Activated naive CD8-positive, alpha-beta T cell treated with anti-CD3 and anti-CD28 coated beads, Interleukin-2, amount 10 ng/mL, durations not matched to agents 7 days and 5 days (primary cell): ENCODE results near the gene ARHGEF17. TPM values are rescaled to one million over a fixed set of nuclear protein-coding genes. Genes with fewer than 3 reads are reported as not detected.
A peak's percentile ranks its signal among the peaks of the same experiment; 100 is the strongest.

ENCODE experiments used
- ATAC-seq: fragments of 150-1000 bp; cut with Tn5 transposase; one replicate; pipeline ENCODE4 v1.10.0; 2021; ENCODE audit warnings: low read depth, moderate library complexity
- POLR2A ChIA-PET: fragments of 350-600 bp; sonication (Branson Sonifier 250); formaldehyde crosslinking; loops from one replicate; lab custom pipeline; 2021; ENCODE audit warnings: antibody characterized with exemption; lab: Charles Lee
- DNase-seq: peaks from one replicate; pipeline ENCODE4 v3.0.0; 2021
- H3K27ac Mint-ChIP-seq: one replicate; pipeline ENCODE4 v1.8.0; 2022; ENCODE audit warnings: mild to moderate bottlenecking, mixed read lengths
- H3K27me3 Mint-ChIP-seq: one replicate; pipeline ENCODE4 v1.8.0; 2022; ENCODE audit warnings: mild to moderate bottlenecking, moderate library complexity, mixed read lengths
- H3K36me3 Mint-ChIP-seq: one replicate; pipeline ENCODE4 v1.8.0; 2021; ENCODE audit warnings: mild to moderate bottlenecking, mixed read lengths
- H3K4me1 Mint-ChIP-seq: one replicate; pipeline ENCODE4 v1.8.0; 2021; ENCODE audit warnings: mixed read lengths
- H3K4me3 Mint-ChIP-seq: one replicate; pipeline ENCODE4 v1.8.0; 2022; ENCODE audit warnings: mild to moderate bottlenecking, moderate library complexity, mixed read lengths
- H3K9me3 Mint-ChIP-seq: one replicate; pipeline ENCODE4 v1.8.0; 2021; ENCODE audit warnings: mixed read lengths
- total RNA-seq, 2 experiments: library from RNA; stranded (reverse); gene quantifications; one replicate each; pipeline ENCODE4 v1.2.3, GENCODE V29; 2021

Gene ARHGEF17
- total RNA-seq, 2 experiments from 2014 or later = not detected

GRCh38 chr11:73413256-73413655 is 105.2 kb downstream of the ARHGEF17 start:
- no peak for ATAC-seq
- POLR2A ChIA-PET = interaction anchor here (0.5 kb wide), 1 partner anchor 26 kb away, joined by 5 read pairs; no protein-coding TSS in a partner anchor
- H3K4me3 Mint-ChIP-seq = no peak overlapping the region
- H3K4me1 Mint-ChIP-seq = peaks cover 11% of the 10 kb centered on the region
- peaks cover 26% of the 10 kb centered on the region for H3K36me3 Mint-ChIP-seq
- H3K27ac Mint-ChIP-seq = no peak overlapping the region
- no peaks in the 10 kb centered on the region for H3K27me3 Mint-ChIP-seq
- H3K9me3 Mint-ChIP-seq = no peaks in the 10 kb centered on the region
- no peak for DNase-seq

DNA sequence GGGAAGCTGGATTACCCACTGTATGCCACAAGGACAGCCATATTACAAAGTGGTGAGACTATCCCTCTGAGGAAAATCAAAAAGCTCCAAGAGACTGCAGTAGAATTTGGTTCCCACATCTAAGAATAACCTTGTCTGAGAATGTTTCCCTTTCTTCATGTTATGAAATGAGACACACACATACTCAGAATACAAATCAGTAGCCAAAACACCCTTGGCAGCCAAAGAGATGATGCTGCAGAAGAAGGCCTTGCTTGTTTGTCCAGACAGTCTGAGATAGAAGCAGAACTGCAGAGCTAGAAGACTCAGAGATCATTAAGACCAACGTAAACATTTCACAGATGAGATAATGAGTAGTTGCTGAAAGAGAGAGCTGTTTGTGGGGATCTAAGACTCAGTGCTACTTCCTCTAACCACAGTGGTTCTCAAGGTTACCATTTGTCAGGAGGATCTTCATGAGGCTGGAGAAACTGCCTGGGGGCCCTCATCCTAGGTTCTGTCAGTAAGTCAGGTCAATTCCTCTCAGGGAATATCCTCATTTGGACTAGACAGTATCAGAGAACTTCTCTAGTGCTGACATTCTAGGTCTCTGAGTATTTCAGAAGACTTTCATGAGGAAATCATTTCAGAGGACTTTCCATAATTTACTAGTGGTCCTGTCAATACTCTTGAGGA is 107.0 kb downstream of the ARHGEF17 start:
- DNase-seq = no peak
- ATAC-seq = peak; percentile 67
- Mint-ChIP-seq H3K4me1 (peaks cover 11% of the 10 kb centered on the region), H3K36me3 (peaks cover 26% of the 10 kb centered on the region), H3K4me3 (no peak overlapping the region), H3K9me3 (no peaks in the 10 kb centered on the region), H3K27ac (no peak overlapping the region), H3K27me3 (no peaks in the 10 kb centered on the region)
- POLR2A ChIA-PET = no interaction called here

- H3K27ac Mint-ChIP-seq = no peak overlapping the region
- peaks cover 26% of the 10 kb centered on the region for H3K36me3 Mint-ChIP-seq
- H3K9me3 Mint-ChIP-seq = no peaks in the 10 kb centered on the region
- POLR2A ChIA-PET = no interaction called here
- no peak overlapping the region for H3K4me3 Mint-ChIP-seq
- no peak for DNase-seq
- no peak for ATAC-seq
- no peaks in the 10 kb centered on the region for H3K27me3 Mint-ChIP-seq
- H3K4me1 Mint-ChIP-seq = peaks cover 11% of the 10 kb centered on the region
Measured at GRCh38 chr11:73415854-73416615, 108.0 kb downstream of the ARHGEF17 start.

GRCh38 chr11:73416786-73417185 is 108.7 kb downstream of the ARHGEF17 start:
- H3K4me3 Mint-ChIP-seq = no peak overlapping the region
- no peak overlapping the region for H3K27ac Mint-ChIP-seq
- no peaks in the 10 kb centered on the region for H3K9me3 Mint-ChIP-seq
- DNase-seq (no peak), ATAC-seq (no peak)
- peaks cover 11% of the 10 kb centered on the region for H3K4me1 Mint-ChIP-seq
- H3K27me3 Mint-ChIP-seq = no peaks in the 10 kb centered on the region
- POLR2A ChIA-PET = no interaction called here
- peaks cover 29% of the 10 kb centered on the region for H3K36me3 Mint-ChIP-seq

Other genes with a start within 250 kb of the ARHGEF17 start
- 10 to 100 TPM; 53.3 to 60.1 TPM for gene FCHSD2, start 166.0 kb upstream of the ARHGEF17 start, total RNA-seq
- gene P2RY2, start 90.0 kb upstream of the ARHGEF17 start, total RNA-seq = not detected
- gene P2RY6, start 35.9 kb upstream of the ARHGEF17 start, total RNA-seq = under 1 TPM in 1 of 2 experiments, not detected in 1; 0.44 TPM
- 10 to 100 TPM; 26.2 to 28.4 TPM for gene RELT, start 68.1 kb downstream of the ARHGEF17 start, total RNA-seq